Measurements from ENCODE around the gene RND3. TPM values are rescaled to one million over a fixed set of nuclear protein-coding genes. Genes with fewer than 3 reads are reported as not detected.

Gene RND3
- total RNA-seq, 1 donor from 2014 or later: 145 TPM

- Mint-ChIP-seq H3K36me3 (peaks cover 15% of the 10 kb centered on the region), H3K27me3 (ENCODE audit: low read depth) (no peaks in the 10 kb centered on the region), H3K27ac (peak overlapping the region; percentile 88), H3K9me3 (no peaks in the 10 kb centered on the region), H3K4me1 (peaks cover 78% of the 10 kb centered on the region), H3K4me3 (no peak overlapping the region)
- TF ChIP-seq, protein P1, sequence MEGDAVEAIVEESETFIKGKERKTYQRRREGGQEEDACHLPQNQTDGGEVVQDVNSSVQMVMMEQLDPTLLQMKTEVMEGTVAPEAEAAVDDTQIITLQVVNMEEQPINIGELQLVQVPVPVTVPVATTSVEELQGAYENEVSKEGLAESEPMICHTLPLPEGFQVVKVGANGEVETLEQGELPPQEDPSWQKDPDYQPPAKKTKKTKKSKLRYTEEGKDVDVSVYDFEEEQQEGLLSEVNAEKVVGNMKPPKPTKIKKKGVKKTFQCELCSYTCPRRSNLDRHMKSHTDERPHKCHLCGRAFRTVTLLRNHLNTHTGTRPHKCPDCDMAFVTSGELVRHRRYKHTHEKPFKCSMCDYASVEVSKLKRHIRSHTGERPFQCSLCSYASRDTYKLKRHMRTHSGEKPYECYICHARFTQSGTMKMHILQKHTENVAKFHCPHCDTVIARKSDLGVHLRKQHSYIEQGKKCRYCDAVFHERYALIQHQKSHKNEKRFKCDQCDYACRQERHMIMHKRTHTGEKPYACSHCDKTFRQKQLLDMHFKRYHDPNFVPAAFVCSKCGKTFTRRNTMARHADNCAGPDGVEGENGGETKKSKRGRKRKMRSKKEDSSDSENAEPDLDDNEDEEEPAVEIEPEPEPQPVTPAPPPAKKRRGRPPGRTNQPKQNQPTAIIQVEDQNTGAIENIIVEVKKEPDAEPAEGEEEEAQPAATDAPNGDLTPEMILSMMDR (IDR thresholded peaks at IDR 0.05; ENCODE audit: unreplicated experiment): no peak
- DNase-seq (ENCODE audit: low spot score in 2 of 2, unreplicated experiment in 2 of 2): no peak
Measured at GRCh38 chr2:150482111-150482510, 5.4 kb downstream of the RND3 start.

- Mint-ChIP-seq H3K9me3 (no peaks in the 10 kb centered on the region), H3K4me3 (no peak overlapping the region)
Measured at GRCh38 chr2:150480971-150481830, 6.3 kb downstream of the RND3 start.

DNA sequence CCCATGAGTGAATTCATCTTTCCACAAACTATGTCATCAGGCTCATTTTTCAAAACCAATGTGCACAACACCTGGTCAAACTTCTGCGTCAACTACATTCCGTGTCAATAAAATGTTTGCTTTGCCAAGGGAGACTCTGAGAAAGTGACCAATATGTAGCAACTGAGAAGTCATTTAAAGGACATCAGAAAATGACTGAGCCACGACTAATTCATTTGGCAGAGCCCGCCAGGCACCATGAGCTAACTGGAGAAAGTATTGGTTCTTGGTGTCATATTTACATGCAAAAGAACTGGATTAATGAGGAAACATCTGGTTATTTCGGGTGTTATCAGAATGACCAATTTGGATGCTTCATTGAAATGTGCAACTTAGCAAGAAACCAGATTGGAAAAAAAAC, 7.2 kb downstream of the RND3 start:
- Mint-ChIP-seq H3K27me3 (ENCODE audit: low read depth) (no peaks in the 10 kb centered on the region), H3K36me3 (peaks cover 17% of the 10 kb centered on the region), H3K4me3 (peak overlapping the region; percentile 14), H3K9me3 (no peaks in the 10 kb centered on the region), H3K27ac (peak overlapping the region; percentile 97), H3K4me1 (peaks cover 97% of the 10 kb centered on the region)
- DNase-seq (ENCODE audit: low spot score in 2 of 2, unreplicated experiment in 2 of 2): no peak
- TF ChIP-seq, protein P1 (IDR thresholded peaks at IDR 0.05; ENCODE audit: unreplicated experiment): no peak

More at GRCh38 chr2:150480971-150481830, 6.3 kb downstream of the RND3 start:
- Mint-ChIP-seq H3K36me3 (peaks cover 15% of the 10 kb centered on the region), H3K27ac (peak overlapping the region; percentile 88), H3K27me3 (ENCODE audit: low read depth) (no peaks in the 10 kb centered on the region), H3K4me1 (peaks cover 88% of the 10 kb centered on the region)
- DNase-seq (ENCODE audit: low spot score in 2 of 2, unreplicated experiment in 2 of 2): no peak
- TF ChIP-seq, protein P1 (IDR thresholded peaks at IDR 0.05; ENCODE audit: unreplicated experiment): no peak

GRCh38 chr2:150479075-150479915, 8.2 kb downstream of the RND3 start:
- Mint-ChIP-seq H3K4me3 (peak overlapping the region; percentile 35), H3K36me3 (peaks cover 23% of the 10 kb centered on the region), H3K27me3 (ENCODE audit: low read depth) (no peaks in the 10 kb centered on the region), H3K9me3 (no peaks in the 10 kb centered on the region), H3K27ac (peak overlapping the region; percentile 97), H3K4me1 (peaks cover 98% of the 10 kb centered on the region)
- TF ChIP-seq, protein P1 (IDR thresholded peaks at IDR 0.05; ENCODE audit: unreplicated experiment): no peak
- no peak for DNase-seq (ENCODE audit: low spot score in 2 of 2, unreplicated experiment in 2 of 2)

- DNase-seq (ENCODE audit: low spot score in 2 of 2, unreplicated experiment in 2 of 2): no peak
- peaks cover 98% of the 10 kb centered on the region for H3K4me1 Mint-ChIP-seq
- H3K4me3 Mint-ChIP-seq: peak overlapping the region; percentile 23
- TF ChIP-seq, protein P1 (IDR thresholded peaks at IDR 0.05; ENCODE audit: unreplicated experiment): no peak
- H3K27me3 Mint-ChIP-seq (ENCODE audit: low read depth): no peaks in the 10 kb centered on the region
- H3K9me3 Mint-ChIP-seq: no peaks in the 10 kb centered on the region
- peaks cover 28% of the 10 kb centered on the region for H3K36me3 Mint-ChIP-seq
- H3K27ac Mint-ChIP-seq: peak overlapping the region; percentile 97
Measured at GRCh38 chr2:150478200-150478974, 9.1 kb downstream of the RND3 start.
